Loucy (cell line): ENCODE data around the gene IPO9.

Experiments
- H2AFZ ChIP-seq: fragments of 200-600 bp; sonication (generic); 2 replicates; pipeline ENCODE4 v1.6.0; 2016; ENCODE audit warnings: antibody characterized with exemption, mild to moderate bottlenecking, low read length, moderate library complexity
- H3F3A ChIP-seq: fragments of 200-600 bp; 2 replicates; pipeline ENCODE4 v1.6.0; 2016; ENCODE audit warnings: antibody characterized with exemption, low read depth, mild to moderate bottlenecking
- H3K27me3 ChIP-seq: fragments of 200-600 bp; sonication (generic); 2 replicates; pipeline ENCODE4 v1.6.1; 2014; ENCODE audit warnings: low read length, mild to moderate bottlenecking; ENCODE audit not compliant: insufficient read depth, poor library complexity, severe bottlenecking
- H3K36me3 ChIP-seq: fragments of 200-600 bp; sonication (generic); 2 replicates; pipeline ENCODE4 v1.6.1; 2016; ENCODE audit warnings: low read length; ENCODE audit not compliant: insufficient read depth
- H3K4me1 ChIP-seq: fragments of 200-600 bp; sonication (generic); 2 replicates; pipeline ENCODE4 v1.5.1; 2014; ENCODE audit warnings: low read length, mild to moderate bottlenecking; ENCODE audit not compliant: insufficient read depth, poor library complexity, severe bottlenecking
- H3K4me2 ChIP-seq: fragments of 200-600 bp; sonication (generic); 2 replicates; pipeline ENCODE4 v1.6.0; 2014; ENCODE audit warnings: antibody characterized with exemption, low read length, low read depth, mild to moderate bottlenecking; ENCODE audit not compliant: poor library complexity, severe bottlenecking
- H3K4me3 ChIP-seq: fragments of 200-600 bp; sonication (generic); 2 replicates; pipeline ENCODE4 v1.5.1; 2014; ENCODE audit warnings: low read length, mild to moderate bottlenecking, mixed read lengths; ENCODE audit not compliant: poor library complexity, severe bottlenecking
- H3K79me2 ChIP-seq: fragments of 200-600 bp; sonication (generic); 2 replicates; pipeline ENCODE4 v1.6.1; 2014; ENCODE audit warnings: low read length; ENCODE audit not compliant: insufficient read depth
- H3K9ac ChIP-seq: fragments of 200-600 bp; sonication (generic); 2 replicates; pipeline ENCODE4 v1.6.0; 2014; ENCODE audit warnings: mild to moderate bottlenecking, low read depth, low read length, moderate library complexity; ENCODE audit not compliant: poor library complexity, severe bottlenecking
- H3K9me2 ChIP-seq: fragments of 200-600 bp; sonication (generic); replicated peaks from 2 replicates; pipeline ENCODE4 v1.6.1; 2016; ENCODE audit warnings: low read depth, low read length, mixed read lengths
- H3K9me3 ChIP-seq: fragments of 200-600 bp; sonication (generic); 2 replicates; pipeline ENCODE4 v1.6.1; 2014; ENCODE audit warnings: mild to moderate bottlenecking, antibody characterized with exemption, low read length, low read depth; ENCODE audit not compliant: insufficient read depth
- H4K20me1 ChIP-seq: fragments of 200-600 bp; sonication (generic); 2 replicates; pipeline ENCODE4 v1.6.0; 2014; ENCODE audit warnings: antibody characterized with exemption, low read length, mild to moderate bottlenecking; ENCODE audit not compliant: insufficient read depth, poor library complexity, severe bottlenecking
- EZH2phosphoT487 ChIP-seq: fragments of 200-600 bp; IDR thresholded peaks from 2 replicates; pipeline ENCODE4 v1.6.1; 2018; ENCODE audit warnings: antibody characterized with exemption, mild to moderate bottlenecking, moderate library complexity, borderline replicate concordance
- TF ChIP-seq, protein P1 (sequence below): fragments of 200-600 bp; sonication (generic); conservative IDR thresholded peaks from 2 replicates; pipeline ENCODE4 v1.5.1; 2014; ENCODE audit warnings: mild to moderate bottlenecking, antibody characterized with exemption, low read length

Gene IPO9

DNA sequence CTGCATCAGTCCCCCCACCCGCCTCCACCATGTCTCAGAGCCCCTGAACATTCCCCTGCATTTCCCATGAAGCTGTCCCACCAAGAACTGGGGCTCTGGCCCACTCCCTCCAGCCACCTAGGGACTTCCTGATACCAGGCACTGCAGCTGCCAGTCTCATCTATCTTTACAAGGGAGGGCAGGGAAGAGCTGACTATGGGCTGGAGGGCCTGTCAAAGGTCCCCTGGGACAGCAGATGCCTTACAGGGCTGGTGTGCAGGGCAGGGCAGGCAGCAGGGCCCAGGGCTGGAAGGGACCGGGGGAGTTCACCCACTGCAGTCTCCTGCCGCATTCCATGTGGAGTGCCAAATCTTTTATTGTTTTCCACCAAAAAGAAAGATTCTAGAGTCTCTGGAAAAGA is 77.4 kb downstream of the IPO9 start:
- no peak overlapping the region for H3K4me2 ChIP-seq

DNA sequence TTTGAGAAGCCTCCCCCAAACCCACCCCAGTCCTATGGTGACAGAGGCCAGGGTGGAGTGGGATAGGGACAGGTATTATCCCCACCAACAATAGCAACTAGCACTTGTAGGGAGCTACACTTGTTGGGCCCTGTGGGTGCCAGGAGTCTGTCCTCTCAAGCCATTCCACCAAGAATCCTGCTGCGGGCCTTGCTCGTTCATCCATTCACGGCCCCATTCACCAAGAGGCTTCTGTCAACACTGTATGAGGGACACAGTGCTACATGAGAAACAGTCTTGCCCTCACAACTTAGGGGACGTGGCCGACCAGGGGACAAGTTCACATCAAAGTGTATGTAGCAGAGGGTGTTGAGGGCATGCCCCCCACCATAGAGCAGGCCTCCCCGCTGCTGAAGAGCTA is 78.7 kb downstream of the IPO9 start:
- no peaks in the 10 kb centered on the region for H3K36me3 ChIP-seq
- peaks cover 7% of the 10 kb centered on the region for H3K4me1 ChIP-seq
- no peaks in the 10 kb centered on the region for H3K79me2 ChIP-seq
- H2AFZ ChIP-seq, result no peak overlapping the region
- H3K4me2 ChIP-seq, result no peak overlapping the region
- no peaks in the 10 kb centered on the region for H4K20me1 ChIP-seq
- no peak overlapping the region for H3K4me3 ChIP-seq
- H3K9ac ChIP-seq, result no peak overlapping the region
- H3K27me3 ChIP-seq, result no peaks in the 10 kb centered on the region
- TF ChIP-seq EZH2phosphoT487, result no peak
- TF ChIP-seq, protein P1, sequence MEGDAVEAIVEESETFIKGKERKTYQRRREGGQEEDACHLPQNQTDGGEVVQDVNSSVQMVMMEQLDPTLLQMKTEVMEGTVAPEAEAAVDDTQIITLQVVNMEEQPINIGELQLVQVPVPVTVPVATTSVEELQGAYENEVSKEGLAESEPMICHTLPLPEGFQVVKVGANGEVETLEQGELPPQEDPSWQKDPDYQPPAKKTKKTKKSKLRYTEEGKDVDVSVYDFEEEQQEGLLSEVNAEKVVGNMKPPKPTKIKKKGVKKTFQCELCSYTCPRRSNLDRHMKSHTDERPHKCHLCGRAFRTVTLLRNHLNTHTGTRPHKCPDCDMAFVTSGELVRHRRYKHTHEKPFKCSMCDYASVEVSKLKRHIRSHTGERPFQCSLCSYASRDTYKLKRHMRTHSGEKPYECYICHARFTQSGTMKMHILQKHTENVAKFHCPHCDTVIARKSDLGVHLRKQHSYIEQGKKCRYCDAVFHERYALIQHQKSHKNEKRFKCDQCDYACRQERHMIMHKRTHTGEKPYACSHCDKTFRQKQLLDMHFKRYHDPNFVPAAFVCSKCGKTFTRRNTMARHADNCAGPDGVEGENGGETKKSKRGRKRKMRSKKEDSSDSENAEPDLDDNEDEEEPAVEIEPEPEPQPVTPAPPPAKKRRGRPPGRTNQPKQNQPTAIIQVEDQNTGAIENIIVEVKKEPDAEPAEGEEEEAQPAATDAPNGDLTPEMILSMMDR, result no peak
- no peaks in the 10 kb centered on the region for H3K9me3 ChIP-seq
- no peaks in the 10 kb centered on the region for H3K9me2 ChIP-seq
- H3F3A ChIP-seq, result no peaks in the 10 kb centered on the region

More for the DNA sequence above, 77.4 kb downstream of the IPO9 start:
- Histone ChIP-seq H3K9ac (no peak overlapping the region), H3K9me3 (no peaks in the 10 kb centered on the region), H4K20me1 (no peaks in the 10 kb centered on the region), H3K79me2 (no peaks in the 10 kb centered on the region), H3K4me3 (no peak overlapping the region), H3K27me3 (no peaks in the 10 kb centered on the region), H3F3A (no peaks in the 10 kb centered on the region), H3K9me2 (no peaks in the 10 kb centered on the region), H3K36me3 (no peaks in the 10 kb centered on the region), H3K4me1 (peaks cover 7% of the 10 kb centered on the region), H2AFZ (no peak overlapping the region)
- no peak for TF ChIP-seq EZH2phosphoT487
- TF ChIP-seq, protein P1, result no peak

DNA sequence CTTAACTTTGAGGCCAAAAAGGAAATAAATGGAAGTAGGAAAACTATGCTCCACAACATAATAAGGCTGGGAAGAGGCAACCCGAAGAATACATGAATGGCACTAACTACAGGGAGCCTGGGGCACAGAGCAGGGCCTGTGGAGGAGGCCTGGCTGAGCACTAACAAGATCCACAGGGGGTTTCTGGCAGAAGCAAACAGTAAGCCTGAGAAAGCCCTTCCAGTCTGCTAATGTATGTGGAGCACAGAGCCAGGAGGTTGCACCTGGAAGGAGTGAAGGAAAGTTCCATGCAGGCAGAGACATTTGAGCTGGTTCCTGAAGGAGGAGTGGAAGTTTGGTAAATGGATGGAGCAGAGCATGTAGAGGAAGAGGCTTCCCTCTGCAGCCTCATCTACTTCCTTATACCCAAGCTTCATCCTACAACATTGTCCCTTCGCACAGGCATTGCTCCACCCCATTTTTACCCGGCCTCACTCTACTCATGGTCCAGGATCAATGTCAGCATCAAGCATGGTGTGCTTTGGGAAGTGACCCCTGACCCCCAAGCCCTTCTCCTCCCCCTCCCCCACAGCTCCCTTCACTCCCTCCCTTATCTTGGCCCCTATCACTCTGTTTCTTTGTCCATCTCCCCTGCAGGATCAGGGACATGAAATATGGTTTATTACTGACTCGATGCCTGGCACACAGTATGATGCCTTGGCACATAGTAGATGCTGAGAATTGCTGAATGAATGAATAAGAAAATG is 83.0 kb downstream of the IPO9 start:
- TF ChIP-seq EZH2phosphoT487, result no peak
- TF ChIP-seq, protein P1, result no peak
- H3K4me1 ChIP-seq, result peaks cover 11% of the 10 kb centered on the region
- no peak overlapping the region for H3K4me2 ChIP-seq
- no peak overlapping the region for H3K4me3 ChIP-seq
- H3K9ac ChIP-seq, result no peak overlapping the region
- no peaks in the 10 kb centered on the region for H3K9me3 ChIP-seq
- H4K20me1 ChIP-seq, result no peaks in the 10 kb centered on the region
- H3K79me2 ChIP-seq, result no peaks in the 10 kb centered on the region
- H3F3A ChIP-seq, result no peaks in the 10 kb centered on the region
- peak overlapping the region; percentile 60; the same call in 1 of the 2 replicates for H2AFZ ChIP-seq
- H3K27me3 ChIP-seq, result no peaks in the 10 kb centered on the region
- H3K36me3 ChIP-seq, result no peaks in the 10 kb centered on the region
- no peaks in the 10 kb centered on the region for H3K9me2 ChIP-seq
